Endothelial cell of umbilical vein (primary cell): ENCODE data around the gene SOWAHD. TPM values are rescaled to one million over a fixed set of nuclear protein-coding genes. Genes with fewer than 3 reads are reported as not detected.

Source experiments
- BruUV-seq: library from RNA; stranded (reverse); fragments of 400-500 nt; replicated peaks from 2 replicates; lab custom pipeline; 2021; lab: Mats Ljungman, UMichigan
- CTCF ChIA-PET: fragments of 300-600, 350-600 bp; sonication (Branson Sonifier 250); formaldehyde crosslinking; loops from one replicate; lab custom pipeline; 2021; ENCODE audit warnings: antibody characterized with exemption, inconsistent platforms; lab: Charles Lee
- POLR2A ChIA-PET: fragments of 300-600, 350-600 bp; sonication (Branson Sonifier 250); formaldehyde crosslinking; loops from one replicate; lab custom pipeline; 2021; ENCODE audit warnings: antibody characterized with exemption, inconsistent platforms; lab: Charles Lee
- DNase-seq: peaks from one replicate; pipeline ENCODE4 v3.0.0-alpha.2; 2011; ENCODE audit warnings: low read depth, low spot score
- FAIRE-seq: peaks from 2 replicates; lab custom pipeline; 2011; peaks lifted over from hg19 to GRCh38; lab: Jason Lieb, UNC
- H2AFZ ChIP-seq: 2 replicates; pipeline ENCODE4 v1.6.0; 2012; ENCODE audit warnings: low read depth, low read length, control low read depth, inconsistent platforms
- H3K27ac ChIP-seq: 2 replicates; pipeline ENCODE4 v1.5.1; 2011; ENCODE audit warnings: low read depth, mild to moderate bottlenecking, control low read depth, low read length, moderate library complexity; ENCODE audit not compliant: insufficient read depth
- H3K27me3 ChIP-seq, 2 experiments: 2 replicates each; pipeline versions ENCODE4 v1.6.0 to v1.6.1; 2011; ENCODE audit warnings: low read length in 2 of 2, mixed read lengths in 1 of 2; ENCODE audit not compliant: control insufficient read depth in 2 of 2, insufficient read depth in 2 of 2
- H3K36me3 ChIP-seq, 2 experiments: 2 replicates in 1 of 2; 3 replicates in 1 of 2; pipeline ENCODE4 v1.5.1; 2011; ENCODE audit warnings: low read length in 2 of 2, mild to moderate bottlenecking in 1 of 2, moderate library complexity in 1 of 2; ENCODE audit not compliant: control insufficient read depth in 2 of 2, insufficient read depth in 2 of 2; ENCODE audit errors: extremely low read depth in 1 of 2
- H3K4me1 ChIP-seq: 3 replicates; pipeline ENCODE4 v1.5.1; 2011; ENCODE audit warnings: mild to moderate bottlenecking, low read length; ENCODE audit not compliant: control insufficient read depth, insufficient read depth; ENCODE audit errors: extremely low read depth
- H3K4me2 ChIP-seq: 2 replicates; pipeline ENCODE4 v1.6.1; 2011; ENCODE audit warnings: low read length, control low read depth, mixed read lengths; ENCODE audit not compliant: insufficient read depth
- H3K4me3 ChIP-seq, 3 experiments: fragments of 200-600 bp in 1 of 3; sonication (generic), shearing (Covaris generic) in 1 of 3; replicated peaks in 1 of 3; 2 replicates each; pipeline ENCODE4 v1.5.1; 2011 to 2016; ENCODE audit warnings: control low read depth in 3 of 3, low read length in 3 of 3, mild to moderate bottlenecking in 2 of 3, inconsistent platforms in 1 of 3, low read depth in 1 of 3, moderate library complexity in 1 of 3; ENCODE audit not compliant: insufficient read depth in 1 of 3
- H3K79me2 ChIP-seq: 2 replicates; pipeline ENCODE4 v1.6.0; 2012; ENCODE audit warnings: low read length, inconsistent platforms; ENCODE audit not compliant: control insufficient read depth, insufficient read depth
- H3K9ac ChIP-seq: replicated peaks from 2 replicates; pipeline ENCODE3; 2011; ENCODE audit warnings: low read length, control low read depth; ENCODE audit not compliant: insufficient read depth; ENCODE audit errors: extremely low read depth
- H3K9me1 ChIP-seq: replicated peaks from 3 replicates; pipeline ENCODE4 v1.6.0; 2011; ENCODE audit warnings: mild to moderate bottlenecking, low read length; ENCODE audit not compliant: control insufficient read depth, insufficient read depth; ENCODE audit errors: extremely low read depth
- H3K9me3 ChIP-seq: replicated peaks from 2 replicates; pipeline ENCODE4 v1.5.1; 2012; ENCODE audit warnings: low read length, inconsistent platforms; ENCODE audit not compliant: control insufficient read depth, insufficient read depth
- H4K20me1 ChIP-seq: replicated peaks from 2 replicates; pipeline ENCODE3; 2011; ENCODE audit warnings: mild to moderate bottlenecking, low read length; ENCODE audit not compliant: control insufficient read depth, insufficient read depth; ENCODE audit errors: extremely low read depth
- EZH2 ChIP-seq: IDR thresholded peaks from 2 replicates; pipeline ENCODE4 v1.6.1; 2012; ENCODE audit warnings: borderline replicate concordance, low read depth, mild to moderate bottlenecking, moderate library complexity, low read length, inconsistent platforms; ENCODE audit not compliant: severe bottlenecking
- FOS ChIP-seq: IDR thresholded peaks from 2 replicates; pipeline ENCODE4 v1.6.1; 2011; ENCODE audit warnings: mild to moderate bottlenecking, low read length, moderate library complexity, borderline replicate concordance; ENCODE audit not compliant: insufficient read depth
- GATA2 ChIP-seq: IDR thresholded peaks from 2 replicates; pipeline ENCODE4 v1.7.0; 2011; ENCODE audit warnings: low read depth, mild to moderate bottlenecking, moderate library complexity, mixed read lengths, low read length; ENCODE audit not compliant: insufficient read length, insufficient read depth
- JUN ChIP-seq: IDR thresholded peaks from 2 replicates; pipeline ENCODE4 v1.6.1; 2011; ENCODE audit warnings: borderline replicate concordance, low read depth; ENCODE audit not compliant: insufficient read length, insufficient read depth
- MYC ChIP-seq: IDR thresholded peaks from one replicate; pipeline ENCODE4 v1.6.1; 2011; ENCODE audit warnings: mild to moderate bottlenecking, low read depth, low read length
- POLR2A ChIP-seq: IDR thresholded peaks from 2 replicates; pipeline ENCODE4 v1.6.1; 2012; ENCODE audit warnings: low read depth, mild to moderate bottlenecking, control low read depth, low read length
- POLR2AphosphoS5 ChIP-seq: IDR thresholded peaks from 2 replicates; pipeline ENCODE4 v1.6.1; 2012; ENCODE audit warnings: low read depth, mild to moderate bottlenecking, control low read depth, low read length, moderate library complexity; ENCODE audit not compliant: insufficient read depth
- dilution Hi-C: fragments of 300-500 bp; cut with MboI; formaldehyde crosslinking; loops from one replicate; pipeline ENCODE4 v1.15.0; 2019; ENCODE audit warnings: low sequenced_read_pairs; ENCODE audit not compliant: extremely low pct_ligation_motif_present
- intact Hi-C: fragments of 100-400 bp; cut with micrococcal nuclease; formaldehyde crosslinking; loops from one replicate; pipeline ENCODE4 v1.10.0; 2022
- polyA plus RNA-seq, 4 experiments: library from polyadenylated mRNA; depleted of rRNA in 3 of 4; stranded (reverse) in 3 of 4; unstranded in 1 of 4; fragments of >200 nt; gene quantifications; 2 replicates each; pipeline versions ENCODE4 v1.2.1 to v1.2.3, GENCODE V29; 2011 to 2012; ENCODE audit warnings: missing spikeins in 1 of 4
- total RNA-seq: library from RNA; stranded (reverse); gene quantifications from 2 replicates; pipeline ENCODE4 v1.2.3, GENCODE V29; 2021
- TF ChIP-seq, protein P1 (sequence below): IDR thresholded peaks from 2 replicates; pipeline ENCODE4 v1.6.1; 2011; ENCODE audit not compliant: insufficient read depth, insufficient read length
- TF ChIP-seq, protein P2 (sequence below), 2 donors: IDR thresholded peaks; 1 replicate in 1 of 2; 2 replicates in 1 of 2; pipeline ENCODE4 v1.5.1; 2011; ENCODE audit warnings: low read length in 2 of 2, mild to moderate bottlenecking in 2 of 2, moderate library complexity in 2 of 2, control low read depth in 1 of 2, inconsistent platforms in 1 of 2, low read depth in 1 of 2; ENCODE audit not compliant: insufficient read depth in 1 of 2; ENCODE audit errors: extremely low read depth in 1 of 2

SOWAHD gene
- total and polyA plus RNA-seq, 2 donors (not counting 3 experiments of a cell fraction or from before 2014, with no cell fraction given), result not detected

DNA sequence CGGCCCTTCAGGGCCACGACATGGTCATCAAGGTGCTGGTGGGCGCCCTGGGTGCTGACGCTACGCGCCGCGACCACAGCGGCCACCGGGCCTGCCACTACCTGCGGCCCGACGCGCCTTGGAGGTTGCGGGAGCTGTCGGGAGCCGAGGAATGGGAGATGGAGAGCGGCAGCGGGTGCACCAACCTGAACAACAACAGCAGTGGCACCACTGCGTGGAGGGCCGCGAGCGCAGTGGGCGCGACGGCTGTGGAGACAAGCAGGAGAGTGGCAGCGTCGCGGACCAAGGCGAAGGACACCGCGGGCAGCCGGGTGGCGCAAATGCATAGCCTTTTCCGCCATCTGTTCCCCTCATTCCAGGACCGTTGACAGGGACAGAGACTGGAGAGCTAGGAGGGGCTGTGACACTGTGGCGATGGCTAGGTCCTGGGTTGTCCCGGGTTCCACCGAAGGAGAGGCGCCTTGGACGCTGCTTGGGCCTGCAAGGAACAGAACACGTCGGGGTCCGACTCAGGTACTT lies 919 bp downstream of the SOWAHD start:
- no TSS peak for BruUV-seq
- ChIA-PET POLR2A (no interaction called here), CTCF (interaction anchor here (0.8 to 1.6 kb wide), 4 partner anchors 9 to 149 kb away, joined by 3 to 7 read pairs (median 4); no protein-coding TSS in a partner anchor)
- no peaks in the 10 kb centered on the region for H3K9me3 ChIP-seq
- H4K20me1 ChIP-seq, result no peaks in the 10 kb centered on the region
- peaks cover 3% of the 10 kb centered on the region for H3K4me1 ChIP-seq
- intact Hi-C loops (no loop called here), dilution Hi-C loops (no loop called here)
- no peak overlapping the region for H3K9ac ChIP-seq
- peaks cover 0 to 10% of the 10 kb centered on the region in 2 experiments for H3K27me3 ChIP-seq
- H3K27ac ChIP-seq, result no peak overlapping the region
- H3K4me3 ChIP-seq, result no peak overlapping the region
- H2AFZ ChIP-seq, result no peak overlapping the region
- no peaks in the 10 kb centered on the region for H3K36me3 ChIP-seq
- no peaks in the 10 kb centered on the region for H3K9me1 ChIP-seq
- H3K79me2 ChIP-seq, result no peaks in the 10 kb centered on the region
- DNase-seq (no peak), FAIRE-seq (peak; percentile 12)
- no peak overlapping the region for H3K4me2 ChIP-seq
- TF ChIP-seq POLR2A, result no peak
- TF ChIP-seq MYC, result no peak
- TF ChIP-seq EZH2, result peak; percentile 81

DNA sequence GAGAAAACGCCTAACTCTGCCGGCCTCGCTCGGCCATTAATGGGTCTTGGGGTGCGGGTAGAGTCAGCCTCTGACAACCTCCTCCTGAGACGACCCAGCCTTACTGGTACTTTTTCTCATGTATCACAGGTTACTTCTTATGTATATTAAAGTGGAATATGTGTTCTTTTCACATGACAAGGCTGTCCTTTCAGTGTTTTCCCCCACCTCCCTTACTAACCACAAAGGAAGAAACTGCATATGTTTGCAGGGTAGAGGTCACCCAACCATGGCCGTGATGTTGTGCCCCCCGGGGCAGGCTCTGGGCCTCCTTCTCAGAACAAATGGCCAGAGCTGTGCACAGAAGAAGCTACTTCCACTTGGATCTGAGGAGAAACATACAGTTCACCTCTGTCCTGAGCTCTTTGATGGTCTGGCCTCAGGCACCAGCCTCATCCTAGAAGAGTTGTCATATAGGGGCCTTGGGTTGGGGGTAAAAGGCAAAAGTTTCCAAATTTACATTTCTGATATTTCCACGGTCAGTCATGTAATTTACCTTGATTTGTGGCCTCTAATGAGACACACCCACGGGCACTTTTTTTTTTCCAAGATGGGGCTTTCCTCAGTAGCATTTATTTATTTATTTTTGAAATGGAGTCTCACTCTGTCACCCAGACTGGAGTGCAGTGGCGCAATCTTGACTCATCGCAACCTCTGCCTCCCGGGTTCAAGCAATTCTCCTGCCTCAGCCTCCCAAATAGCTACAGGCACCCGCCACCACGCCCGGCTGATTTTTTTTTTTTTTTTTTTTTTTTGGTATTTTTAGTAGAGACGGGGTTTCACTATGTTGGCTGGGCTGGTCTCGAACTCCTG lies 1.9 kb downstream of the SOWAHD start:
- BruUV-seq, result no TSS peak
- Histone ChIP-seq H3K4me2 (no peak overlapping the region), H3K9me3 (no peaks in the 10 kb centered on the region), H3K9me1 (no peaks in the 10 kb centered on the region), H3K27me3 (peaks cover 0 to 10% of the 10 kb centered on the region in 2 experiments), H3K79me2 (no peaks in the 10 kb centered on the region), H3K4me1 (peaks cover 3% of the 10 kb centered on the region), H3K27ac (no peak overlapping the region), H2AFZ (no peak overlapping the region), H3K36me3 (no peaks in the 10 kb centered on the region), H3K9ac (no peak overlapping the region), H4K20me1 (no peaks in the 10 kb centered on the region), H3K4me3 (no peak overlapping the region)
- no peak for DNase-seq
- ChIA-PET POLR2A (no interaction called here), CTCF (interaction anchor here (0.6 kb wide), 1 partner anchor 244 kb away, joined by 3 read pairs; no protein-coding TSS in a partner anchor)
- dilution Hi-C loops (no loop called here), intact Hi-C loops (no loop called here)
- TF ChIP-seq, protein P1, sequence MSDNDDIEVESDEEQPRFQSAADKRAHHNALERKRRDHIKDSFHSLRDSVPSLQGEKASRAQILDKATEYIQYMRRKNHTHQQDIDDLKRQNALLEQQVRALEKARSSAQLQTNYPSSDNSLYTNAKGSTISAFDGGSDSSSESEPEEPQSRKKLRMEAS, result no peak
- no peak for TF ChIP-seq POLR2A
- TF ChIP-seq FOS, result no peak
- no peak for TF ChIP-seq GATA2
- no peak for TF ChIP-seq POLR2AphosphoS5
- no peak for TF ChIP-seq MYC
- TF ChIP-seq, protein P2, sequence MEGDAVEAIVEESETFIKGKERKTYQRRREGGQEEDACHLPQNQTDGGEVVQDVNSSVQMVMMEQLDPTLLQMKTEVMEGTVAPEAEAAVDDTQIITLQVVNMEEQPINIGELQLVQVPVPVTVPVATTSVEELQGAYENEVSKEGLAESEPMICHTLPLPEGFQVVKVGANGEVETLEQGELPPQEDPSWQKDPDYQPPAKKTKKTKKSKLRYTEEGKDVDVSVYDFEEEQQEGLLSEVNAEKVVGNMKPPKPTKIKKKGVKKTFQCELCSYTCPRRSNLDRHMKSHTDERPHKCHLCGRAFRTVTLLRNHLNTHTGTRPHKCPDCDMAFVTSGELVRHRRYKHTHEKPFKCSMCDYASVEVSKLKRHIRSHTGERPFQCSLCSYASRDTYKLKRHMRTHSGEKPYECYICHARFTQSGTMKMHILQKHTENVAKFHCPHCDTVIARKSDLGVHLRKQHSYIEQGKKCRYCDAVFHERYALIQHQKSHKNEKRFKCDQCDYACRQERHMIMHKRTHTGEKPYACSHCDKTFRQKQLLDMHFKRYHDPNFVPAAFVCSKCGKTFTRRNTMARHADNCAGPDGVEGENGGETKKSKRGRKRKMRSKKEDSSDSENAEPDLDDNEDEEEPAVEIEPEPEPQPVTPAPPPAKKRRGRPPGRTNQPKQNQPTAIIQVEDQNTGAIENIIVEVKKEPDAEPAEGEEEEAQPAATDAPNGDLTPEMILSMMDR (IDR thresholded peaks at IDR 0.05; ENCODE audit: extremely low read depth in 1 of 2, insufficient read depth in 1 of 2, low read depth in 1 of 2, low read length in 2 of 2), result no peak
- no peak for TF ChIP-seq JUN
- no peak for TF ChIP-seq EZH2
- no peak for FAIRE-seq
